ENCODE measurements around the gene JAZF1. TPM values are rescaled to one million over a fixed set of nuclear protein-coding genes. Genes with fewer than 3 reads are reported as not detected.

Gene JAZF1
- total RNA-seq, 1 donor from 2014 or later: 33.8 TPM

DNA sequence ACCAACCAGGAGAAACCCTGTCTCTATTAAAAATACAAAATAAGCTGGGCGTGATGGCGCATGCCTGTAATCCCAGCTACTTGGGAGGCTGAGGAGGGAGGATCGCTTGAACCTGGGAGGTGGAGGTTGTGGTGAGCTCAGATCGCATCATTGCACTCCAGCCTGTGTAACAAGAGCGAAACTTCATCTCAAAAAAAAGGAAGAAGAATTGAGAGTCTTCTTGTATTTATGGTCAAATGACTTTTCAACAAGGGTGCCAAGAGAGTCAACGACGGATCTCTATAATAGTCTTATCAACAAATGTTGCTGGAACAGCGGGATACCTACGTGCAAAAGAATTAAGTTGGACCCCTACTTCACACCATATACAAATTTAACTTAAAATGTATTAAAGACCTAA, 21.6 kb upstream of the JAZF1 start:
- H3K9me3 Mint-ChIP-seq (ENCODE audit: low read depth): no peaks in the 10 kb centered on the region
- no peak for TF ChIP-seq CTCF (IDR thresholded peaks at IDR 0.05)

GRCh38 chr7:28201131-28201530, 20.5 kb upstream of the JAZF1 start:
- Mint-ChIP-seq H3K36me3 (ENCODE audit: low read depth) (no peaks in the 10 kb centered on the region), H3K4me3 (ENCODE audit: unreplicated experiment) (no peak overlapping the region), H3K9me3 (ENCODE audit: low read depth) (no peaks in the 10 kb centered on the region), H3K27ac (ENCODE audit: unreplicated experiment) (no peak overlapping the region), H3K27me3 (ENCODE audit: low read depth) (no peaks in the 10 kb centered on the region), H3K4me1 (ENCODE audit: low read depth) (peaks cover 6% of the 10 kb centered on the region)
- no peak for TF ChIP-seq CTCF (IDR thresholded peaks at IDR 0.05)
- DNase-seq (ENCODE audit: low spot score): no peak

More for the DNA sequence above, 21.6 kb upstream of the JAZF1 start:
- Mint-ChIP-seq H3K27ac (ENCODE audit: unreplicated experiment) (no peak overlapping the region), H3K27me3 (ENCODE audit: low read depth) (no peaks in the 10 kb centered on the region), H3K4me1 (ENCODE audit: low read depth) (peaks cover 6% of the 10 kb centered on the region), H3K36me3 (ENCODE audit: low read depth) (no peaks in the 10 kb centered on the region), H3K4me3 (ENCODE audit: unreplicated experiment) (no peak overlapping the region)
- no peak for DNase-seq (ENCODE audit: low spot score)

DNA sequence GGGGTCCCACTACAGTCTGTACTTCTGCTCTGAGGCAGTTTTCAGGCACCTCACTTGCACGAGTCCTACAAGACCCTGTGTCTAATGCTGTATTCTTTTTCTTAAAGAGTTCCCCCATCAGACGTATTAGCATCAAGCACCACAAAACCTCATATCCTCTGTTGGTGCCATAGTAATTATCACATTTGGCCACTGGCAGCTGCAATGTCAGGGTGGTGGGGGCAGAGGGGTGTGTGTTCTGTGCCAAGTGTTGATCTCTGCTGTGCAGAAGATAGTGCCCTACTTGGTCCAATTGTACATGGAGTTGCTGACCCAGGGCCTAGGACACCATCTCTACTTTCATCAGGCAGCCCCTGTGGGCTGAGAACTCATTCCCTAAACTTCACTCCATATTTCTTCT, 20.0 kb upstream of the JAZF1 start:
- no peak for DNase-seq (ENCODE audit: low spot score)
- Mint-ChIP-seq H3K4me3 (ENCODE audit: unreplicated experiment) (no peak overlapping the region), H3K27me3 (ENCODE audit: low read depth) (no peaks in the 10 kb centered on the region), H3K4me1 (ENCODE audit: low read depth) (peaks cover 6% of the 10 kb centered on the region), H3K9me3 (ENCODE audit: low read depth) (no peaks in the 10 kb centered on the region), H3K27ac (ENCODE audit: unreplicated experiment) (no peak overlapping the region), H3K36me3 (ENCODE audit: low read depth) (no peaks in the 10 kb centered on the region)
- TF ChIP-seq CTCF (IDR thresholded peaks at IDR 0.05): no peak

DNA sequence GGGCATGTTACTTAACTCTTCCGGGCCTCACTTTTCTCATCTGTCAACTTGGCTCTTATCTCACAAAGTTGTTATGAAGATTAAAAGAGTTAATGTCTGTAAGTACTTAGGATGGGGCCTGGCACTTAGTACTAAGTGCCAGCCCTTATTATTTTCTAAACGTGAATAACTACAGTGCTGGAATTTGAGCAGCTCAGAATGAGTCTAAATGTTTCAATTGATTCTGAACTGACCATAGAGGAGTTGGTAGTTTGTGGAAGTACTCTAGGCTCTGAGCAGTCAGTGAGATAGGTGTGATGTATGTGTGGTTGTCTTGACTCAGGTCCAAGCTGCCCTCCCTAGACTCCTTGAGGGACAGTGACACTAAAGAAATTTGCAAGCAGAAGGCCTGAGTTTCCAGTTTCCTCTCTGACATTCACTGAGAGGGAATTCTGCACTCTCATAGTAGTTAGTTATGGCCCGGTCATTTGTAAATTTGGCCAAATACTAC, 18.5 kb upstream of the JAZF1 start:
- H3K36me3 Mint-ChIP-seq (ENCODE audit: low read depth): no peaks in the 10 kb centered on the region
- H3K4me1 Mint-ChIP-seq (ENCODE audit: low read depth): peaks cover 6% of the 10 kb centered on the region
- no peaks in the 10 kb centered on the region for H3K27me3 Mint-ChIP-seq (ENCODE audit: low read depth)
- no peak for TF ChIP-seq CTCF (IDR thresholded peaks at IDR 0.05)
- no peak for DNase-seq (ENCODE audit: low spot score)
- H3K9me3 Mint-ChIP-seq (ENCODE audit: low read depth): no peaks in the 10 kb centered on the region
- H3K4me3 Mint-ChIP-seq (ENCODE audit: unreplicated experiment): no peak overlapping the region
- H3K27ac Mint-ChIP-seq (ENCODE audit: unreplicated experiment): no peak overlapping the region

DNA sequence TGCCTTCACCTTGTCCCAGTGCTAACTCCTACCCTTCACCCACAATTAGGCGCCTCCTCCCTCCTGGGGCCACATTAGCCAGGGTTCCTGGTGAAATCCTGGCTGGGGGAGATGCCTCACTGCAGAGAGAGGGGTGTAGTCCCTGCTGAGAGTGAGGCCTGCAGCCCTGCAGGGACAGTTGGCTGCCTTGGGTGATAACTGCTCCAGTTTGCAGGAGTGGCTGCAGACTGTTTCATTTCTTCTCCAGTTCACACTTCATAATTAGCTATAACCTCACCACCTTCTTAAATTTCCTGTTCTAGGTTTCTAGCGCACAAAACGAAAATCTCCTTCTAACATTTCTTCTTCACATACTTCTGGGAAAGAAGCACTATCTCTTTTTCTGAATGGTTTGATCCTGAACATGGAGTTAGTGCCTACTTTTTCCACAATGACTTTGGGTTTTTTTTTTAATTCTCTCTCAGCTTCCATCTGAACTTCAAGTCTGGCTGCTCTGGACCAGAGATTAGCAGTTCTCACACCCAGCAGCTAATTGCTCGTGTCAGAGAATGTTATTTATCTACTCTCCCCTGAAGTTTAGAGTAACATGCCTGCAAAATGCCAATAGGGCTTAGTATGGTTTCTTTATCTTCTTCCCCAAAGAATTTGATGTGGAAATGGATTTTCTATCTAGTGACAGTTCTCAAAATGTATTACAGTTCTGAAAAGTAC, 15.5 kb upstream of the JAZF1 start:
- no peaks in the 10 kb centered on the region for H3K27me3 Mint-ChIP-seq (ENCODE audit: low read depth)
- no peaks in the 10 kb centered on the region for H3K4me1 Mint-ChIP-seq (ENCODE audit: low read depth)
- no peak overlapping the region for H3K4me3 Mint-ChIP-seq (ENCODE audit: unreplicated experiment)
- no peaks in the 10 kb centered on the region for H3K36me3 Mint-ChIP-seq (ENCODE audit: low read depth)
- no peak for TF ChIP-seq CTCF (IDR thresholded peaks at IDR 0.05)
- peaks cover 4% of the 10 kb centered on the region for H3K9me3 Mint-ChIP-seq (ENCODE audit: low read depth)
- no peak overlapping the region for H3K27ac Mint-ChIP-seq (ENCODE audit: unreplicated experiment)
- no peak for DNase-seq (ENCODE audit: low spot score)

All from chondrocyte (in vitro differentiated cells).